CD14-positive monocyte (primary cell): ENCODE measurements around the gene PCF11. TPM values are rescaled to one million over a fixed set of nuclear protein-coding genes. Genes with fewer than 3 reads are reported as not detected.

Source experiments
- DNase-seq, 3 donors: peaks; one replicate each; pipeline ENCODE4 v3.0.0-alpha.2; 2011 to 2022
- H2AFZ ChIP-seq: 2 replicates; pipeline ENCODE4 v1.6.0; 2012; ENCODE audit warnings: mild to moderate bottlenecking, low read depth, low read length, inconsistent platforms; ENCODE audit not compliant: insufficient read depth, poor library complexity, severe bottlenecking
- H3K27ac ChIP-seq, 2 donors: 1 replicate in 1 of 2; 2 replicates in 1 of 2; pipeline ENCODE4 v1.5.1; 2012 to 2013; ENCODE audit warnings: low read length in 2 of 2, control low read depth in 1 of 2, inconsistent platforms in 1 of 2, low read depth in 1 of 2, mild to moderate bottlenecking in 1 of 2
- H3K27me3 ChIP-seq, 2 donors: one replicate each; pipeline versions ENCODE4 v1.6.0 to v1.6.1; 2011 to 2013; ENCODE audit warnings: low read length in 2 of 2; ENCODE audit not compliant: control insufficient read depth in 2 of 2, insufficient read depth in 2 of 2
- H3K36me3 ChIP-seq, 2 donors: replicated peaks in 1 of 2; 1 replicate in 1 of 2; 2 replicates in 1 of 2; pipeline versions ENCODE4 v1.5.1 to v1.6.1; 2012 to 2013; ENCODE audit warnings: low read length in 2 of 2, control low read depth in 1 of 2, inconsistent platforms in 1 of 2, mild to moderate bottlenecking in 1 of 2; ENCODE audit not compliant: insufficient read depth in 2 of 2, control insufficient read depth in 1 of 2
- H3K4me1 ChIP-seq, 2 donors: 1 replicate in 1 of 2; 2 replicates in 1 of 2; pipeline versions ENCODE4 v1.5.1 to v1.6.1; 2012 to 2013; ENCODE audit warnings: low read length in 2 of 2, control low read depth in 1 of 2, inconsistent platforms in 1 of 2, mild to moderate bottlenecking in 1 of 2, moderate library complexity in 1 of 2; ENCODE audit not compliant: insufficient read depth in 2 of 2, control insufficient read depth in 1 of 2
- H3K4me2 ChIP-seq: replicated peaks from 2 replicates; pipeline ENCODE3; 2012; ENCODE audit warnings: low read length, moderate library complexity, mild to moderate bottlenecking; ENCODE audit not compliant: poor library complexity, severe bottlenecking; ENCODE audit errors: extremely low read depth
- H3K4me3 ChIP-seq, 3 experiments: fragments of 200-600 bp in 1 of 3; sonication (generic) in 1 of 3; replicated peaks in 1 of 3; 1 replicate in 2 of 3; 2 replicates in 1 of 3; pipeline ENCODE4 v1.5.1; 2011 to 2013; ENCODE audit warnings: low read length in 3 of 3, mild to moderate bottlenecking in 3 of 3, control low read depth in 2 of 3, low read depth in 2 of 3, inconsistent platforms in 1 of 3, moderate library complexity in 1 of 3
- H3K79me2 ChIP-seq: 2 replicates; pipeline ENCODE4 v1.6.0; 2012; ENCODE audit warnings: mild to moderate bottlenecking, control low read depth, inconsistent platforms, low read length, moderate library complexity; ENCODE audit not compliant: insufficient read depth
- H3K9ac ChIP-seq: 2 replicates; pipeline ENCODE4 v1.6.0; 2017; ENCODE audit warnings: low read length, mild to moderate bottlenecking; ENCODE audit not compliant: insufficient read depth, poor library complexity, severe bottlenecking
- H3K9me3 ChIP-seq, 2 donors: replicated peaks in 1 of 2; 1 replicate in 1 of 2; 2 replicates in 1 of 2; pipeline versions ENCODE4 v1.5.1 to v1.6.1; 2012 to 2013; ENCODE audit warnings: low read length in 2 of 2, control low read depth in 1 of 2; ENCODE audit not compliant: control insufficient read depth in 1 of 2, insufficient read depth in 1 of 2
- H4K20me1 ChIP-seq: 2 replicates; pipeline ENCODE4 v1.6.0; 2012; ENCODE audit warnings: mild to moderate bottlenecking, low read length, control low read depth, moderate library complexity; ENCODE audit not compliant: insufficient read depth
- H3K27ac Mint-ChIP-seq, 7 donors: one replicate each; pipeline ENCODE4 v1.8.0; 2020; ENCODE audit warnings: mild to moderate bottlenecking in 7 of 7, mixed read lengths in 7 of 7, moderate library complexity in 6 of 7, inconsistent platforms in 2 of 7
- H3K27me3 Mint-ChIP-seq, 3 donors: one replicate each; pipeline ENCODE4 v1.8.0; 2021 to 2022; ENCODE audit warnings: low read depth in 3 of 3, mild to moderate bottlenecking in 3 of 3, mixed read lengths in 3 of 3, moderate library complexity in 3 of 3, inconsistent platforms in 1 of 3
- H3K36me3 Mint-ChIP-seq, 2 donors: one replicate each; pipeline ENCODE4 v1.8.0; 2020; ENCODE audit warnings: mixed read lengths in 2 of 2, inconsistent platforms in 1 of 2, mild to moderate bottlenecking in 1 of 2
- H3K4me1 Mint-ChIP-seq: one replicate; pipeline ENCODE4 v1.8.0; 2020; ENCODE audit warnings: mild to moderate bottlenecking, mixed read lengths
- H3K4me3 Mint-ChIP-seq, 2 donors: one replicate each; pipeline ENCODE4 v1.8.0; 2020; ENCODE audit warnings: mild to moderate bottlenecking in 2 of 2, mixed read lengths in 2 of 2, moderate library complexity in 1 of 2
- H3K9me3 Mint-ChIP-seq, 7 donors: one replicate each; pipeline ENCODE4 v1.8.0; 2020 to 2022; ENCODE audit warnings: mixed read lengths in 7 of 7, mild to moderate bottlenecking in 6 of 7, moderate library complexity in 6 of 7, inconsistent platforms in 2 of 7
- WGBS: methylation state at CpG from one replicate; pipeline ENCODE4 v1.1.5; 2013; ENCODE audit warnings: missing lambda C conversion rate; ENCODE audit not compliant: insufficient coverage; 5-methylcytosine and 5-hydroxymethylcytosine counted together
- intact Hi-C, 2 donors: fragments of 100-400 bp; cut with micrococcal nuclease; formaldehyde crosslinking; loops; one replicate each; pipeline versions ENCODE4 v1.15.0 to v1.15.1; 2023
- polyA plus RNA-seq, 3 donors: library from polyadenylated mRNA; depleted of rRNA in 1 of 3; unstranded in 2 of 3; stranded (reverse) in 1 of 3; fragments of 300-500 nt in 2 of 3; fragments of >200 nt in 1 of 3; fragmentation: Illumina TruSeq in 2 of 3; gene quantifications; 1 replicate in 2 of 3; 2 replicates in 1 of 3; pipeline ENCODE4 v1.2.3, GENCODE V29; 2012 to 2021
- TF ChIP-seq, protein P1 (sequence below): fragments of 200-600 bp; IDR thresholded peaks from one replicate; pipeline ENCODE4 v1.8.0; 2022; ENCODE audit warnings: antibody characterized with exemption, mild to moderate bottlenecking

The PCF11 gene
- polyA plus RNA-seq, 3 donors: 8.3 to 78.1 (median 15.7) TPM

DNA sequence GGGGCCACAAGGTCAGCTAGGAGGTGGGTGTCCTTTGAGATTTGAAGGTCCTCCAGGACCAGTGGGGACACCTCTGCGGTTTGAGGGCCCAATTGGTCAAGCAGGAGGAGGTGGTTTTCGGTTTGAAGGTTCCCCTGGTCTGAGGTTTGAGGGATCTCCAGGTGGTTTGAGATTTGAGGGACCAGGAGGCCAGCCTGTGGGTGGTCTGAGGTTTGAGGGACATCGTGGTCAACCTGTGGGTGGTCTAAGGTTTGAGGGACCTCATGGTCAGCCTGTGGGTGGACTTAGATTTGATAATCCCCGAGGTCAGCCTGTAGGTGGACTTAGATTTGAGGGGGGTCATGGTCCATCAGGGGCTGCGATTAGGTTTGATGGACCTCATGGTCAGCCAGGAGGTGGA is 11.8 kb downstream of the PCF11 start:
- no peaks in the 10 kb centered on the region for H3K9me3 ChIP-seq
- H3K9me3 Mint-ChIP-seq: no peaks in the 10 kb centered on the region
- peaks cover 83 to 93% of the 10 kb centered on the region in 2 donors for H3K36me3 ChIP-seq
- intact Hi-C loops: no loop called here
- 94% methylated on average over 4 of the region's 5 CpGs for WGBS
- peaks cover 42% of the 10 kb centered on the region for H3K4me1 Mint-ChIP-seq
- H3K4me3 Mint-ChIP-seq: no peak overlapping the region
- peaks cover 41 to 50% of the 10 kb centered on the region in 2 donors for H3K4me1 ChIP-seq
- peaks cover 100% of the 10 kb centered on the region for H4K20me1 ChIP-seq
- H3K27me3 ChIP-seq: no peaks in the 10 kb centered on the region
- TF ChIP-seq, protein P1, sequence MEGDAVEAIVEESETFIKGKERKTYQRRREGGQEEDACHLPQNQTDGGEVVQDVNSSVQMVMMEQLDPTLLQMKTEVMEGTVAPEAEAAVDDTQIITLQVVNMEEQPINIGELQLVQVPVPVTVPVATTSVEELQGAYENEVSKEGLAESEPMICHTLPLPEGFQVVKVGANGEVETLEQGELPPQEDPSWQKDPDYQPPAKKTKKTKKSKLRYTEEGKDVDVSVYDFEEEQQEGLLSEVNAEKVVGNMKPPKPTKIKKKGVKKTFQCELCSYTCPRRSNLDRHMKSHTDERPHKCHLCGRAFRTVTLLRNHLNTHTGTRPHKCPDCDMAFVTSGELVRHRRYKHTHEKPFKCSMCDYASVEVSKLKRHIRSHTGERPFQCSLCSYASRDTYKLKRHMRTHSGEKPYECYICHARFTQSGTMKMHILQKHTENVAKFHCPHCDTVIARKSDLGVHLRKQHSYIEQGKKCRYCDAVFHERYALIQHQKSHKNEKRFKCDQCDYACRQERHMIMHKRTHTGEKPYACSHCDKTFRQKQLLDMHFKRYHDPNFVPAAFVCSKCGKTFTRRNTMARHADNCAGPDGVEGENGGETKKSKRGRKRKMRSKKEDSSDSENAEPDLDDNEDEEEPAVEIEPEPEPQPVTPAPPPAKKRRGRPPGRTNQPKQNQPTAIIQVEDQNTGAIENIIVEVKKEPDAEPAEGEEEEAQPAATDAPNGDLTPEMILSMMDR: no peak
- no peak for DNase-seq
- H3K4me2 ChIP-seq: no peak overlapping the region
- peak overlapping the region in 6 of 7 donors; percentile 33 to 84 (median 55) for H3K27ac Mint-ChIP-seq
- no peak overlapping the region for H2AFZ ChIP-seq
- H3K36me3 Mint-ChIP-seq: peaks cover 70 to 84% of the 10 kb centered on the region in 2 donors
- H3K9ac ChIP-seq: no peak overlapping the region
- peak overlapping the region in 1 of 2 donors; percentile 39 for H3K27ac ChIP-seq
- H3K27me3 Mint-ChIP-seq: no peaks in the 10 kb centered on the region
- H3K4me3 ChIP-seq: no peak overlapping the region
- H3K79me2 ChIP-seq: peaks cover 100% of the 10 kb centered on the region

DNA sequence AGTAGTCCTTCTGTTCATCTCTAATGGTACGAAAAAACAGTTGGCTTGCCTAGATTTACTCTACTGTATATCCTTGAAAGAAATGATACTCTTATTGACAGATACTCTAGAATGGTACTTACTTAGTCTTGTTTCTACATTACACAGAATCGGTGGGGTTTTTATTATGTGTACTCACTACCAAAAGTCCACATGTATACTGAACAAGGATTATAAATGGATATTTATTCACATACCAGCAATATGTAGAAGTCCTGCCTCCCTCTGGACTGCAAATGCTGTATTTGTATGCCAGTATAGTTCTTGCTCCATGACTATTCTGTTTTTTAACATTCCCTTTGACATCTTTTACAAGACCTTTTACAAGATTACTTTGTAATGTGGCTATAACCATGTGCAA is 13.9 kb downstream of the PCF11 start:
- peak overlapping the region in 1 of 7 donors; percentile 57 for H3K27ac Mint-ChIP-seq
- no peak for DNase-seq
- Histone ChIP-seq H3K4me2 (peak overlapping the region; percentile 35), H3K79me2 (peaks cover 100% of the 10 kb centered on the region), H3K4me3 (peak overlapping the region in 1 of 3 experiments; percentile 43), H3K4me1 (peaks cover 49 to 61% of the 10 kb centered on the region in 2 donors), H3K27me3 (no peaks in the 10 kb centered on the region), H4K20me1 (peaks cover 100% of the 10 kb centered on the region), H3K9ac (no peak overlapping the region), H3K27ac (peak overlapping the region in 1 of 2 donors; percentile 39), H2AFZ (no peak overlapping the region), H3K36me3 (peaks cover 76 to 87% of the 10 kb centered on the region in 2 donors), H3K9me3 (no peaks in the 10 kb centered on the region)
- H3K27me3 Mint-ChIP-seq: no peaks in the 10 kb centered on the region
- intact Hi-C loops: no loop called here
- peaks cover 49% of the 10 kb centered on the region for H3K4me1 Mint-ChIP-seq
- no CpG with 5 or more reads among the region's 2 CpGs for WGBS
- H3K9me3 Mint-ChIP-seq: no peaks in the 10 kb centered on the region
- peaks cover 63 to 80% of the 10 kb centered on the region in 2 donors for H3K36me3 Mint-ChIP-seq
- TF ChIP-seq, protein P1: no peak
- H3K4me3 Mint-ChIP-seq: no peak overlapping the region
